GM23338 (cell line): ENCODE measurements around the gene AFP.

Experiments
- CTCF ChIP-seq, 2 experiments: fragments of 200-600 bp in 1 of 2; sonication (generic) in 1 of 2; conservative IDR thresholded peaks; 2 replicates each; pipeline versions ENCODE4 v1.5.1 to v1.6.1; 2016 to 2017; ENCODE audit warnings: antibody characterized with exemption in 2 of 2, low read depth in 2 of 2, mild to moderate bottlenecking in 2 of 2, moderate library complexity in 1 of 2
- EZH2phosphoT487 ChIP-seq: fragments of 200-600 bp; sonication (generic); IDR thresholded peaks from one replicate; pipeline ENCODE4 v1.8.1; 2018; ENCODE audit warnings: antibody characterized with exemption; ENCODE audit not compliant: unreplicated experiment
- POLR2AphosphoS5 ChIP-seq: IDR thresholded peaks from 2 replicates; pipeline ENCODE4 v1.6.1; 2016; ENCODE audit warnings: antibody characterized with exemption, low read depth

- TF ChIP-seq CTCF (conservative IDR thresholded peaks at IDR 0.05; ENCODE audit: low read depth in 2 of 2): no peak
- TF ChIP-seq EZH2phosphoT487: no peak
- TF ChIP-seq POLR2AphosphoS5: no peak
Measured at GRCh38 chr4:73437558-73437956, 1.5 kb downstream of the AFP start.
